HEK293T (cell line): Measurements from ENCODE around the gene QPCTL.

Experiments
- CTCF ChIA-PET: fragments of 350-600 bp; formaldehyde crosslinking; extraction: SDS; loops from one replicate; lab custom pipeline; 2021; ENCODE audit warnings: antibody characterized with exemption, inconsistent platforms; lab: Yijun Ruan, JAX
- POLR2A ChIA-PET: fragments of 350-600 bp; formaldehyde crosslinking; extraction: SDS; loops from one replicate; lab custom pipeline; 2020; ENCODE audit warnings: antibody characterized with exemption, inconsistent platforms; lab: Yijun Ruan, JAX
- DNase-seq: peaks from one replicate; pipeline ENCODE4 v3.0.0; 2012; ENCODE audit warnings: mixed read lengths; ENCODE audit errors: extremely low spot score
- ARNT ChIP-seq: fragments of 450-650 bp; IDR thresholded peaks from 2 replicates; pipeline ENCODE4 v1.6.1; 2017; ENCODE audit warnings: mild to moderate bottlenecking
- BHLHE40 ChIP-seq: fragments of 450-650 bp; IDR thresholded peaks from 2 replicates; pipeline ENCODE4 v1.6.1; 2016; ENCODE audit warnings: mild to moderate bottlenecking, moderate library complexity, borderline replicate concordance
- CTBP1 ChIP-seq: fragments of 450-650 bp; IDR thresholded peaks from 2 replicates; pipeline ENCODE4 v1.6.1; 2016; ENCODE audit warnings: borderline replicate concordance
- ELF4 ChIP-seq: fragments of 450-650 bp; IDR thresholded peaks from 2 replicates; pipeline ENCODE4 v1.6.1; 2017; ENCODE audit warnings: antibody characterized with exemption
- FOXA1 ChIP-seq: fragments of 450-650 bp; IDR thresholded peaks from 2 replicates; pipeline ENCODE4 v1.6.1; 2016; ENCODE audit warnings: mild to moderate bottlenecking
- FOXK2 ChIP-seq: fragments of 450-650 bp; IDR thresholded peaks from 2 replicates; pipeline ENCODE4 v1.6.1; 2016; ENCODE audit warnings: mild to moderate bottlenecking
- FOXM1 ChIP-seq: fragments of 450-650 bp; IDR thresholded peaks from 2 replicates; pipeline ENCODE4 v1.6.1; 2017; ENCODE audit warnings: mild to moderate bottlenecking, borderline replicate concordance
- HDGF ChIP-seq: fragments of 450-650 bp; IDR thresholded peaks from 2 replicates; pipeline ENCODE4 v1.6.1; 2017; ENCODE audit warnings: antibody characterized with exemption, borderline replicate concordance
- L3MBTL2 ChIP-seq: fragments of 450-650 bp; conservative IDR thresholded peaks from 2 replicates; pipeline ENCODE4 v1.6.1; 2016; ENCODE audit warnings: mild to moderate bottlenecking
- LEF1 ChIP-seq: fragments of 450-650 bp; IDR thresholded peaks from 2 replicates; pipeline ENCODE4 v1.6.1; 2017; ENCODE audit warnings: mild to moderate bottlenecking, borderline replicate concordance
- NFRKB ChIP-seq: fragments of 450-650 bp; IDR thresholded peaks from 2 replicates; pipeline ENCODE4 v1.6.1; 2016; ENCODE audit warnings: mild to moderate bottlenecking, moderate library complexity
- SUZ12 ChIP-seq: fragments of 450-650 bp; IDR thresholded peaks from 2 replicates; pipeline ENCODE4 v1.6.1; 2016; ENCODE audit warnings: mild to moderate bottlenecking
- TARDBP ChIP-seq: fragments of 450-650 bp; IDR thresholded peaks from 2 replicates; pipeline ENCODE4 v1.6.1; 2016
- ZNF384 ChIP-seq: fragments of 450-650 bp; IDR thresholded peaks from 2 replicates; pipeline ENCODE4 v1.6.1; 2016
- TF ChIP-seq, protein P1 (sequence below): fragments of 450-650 bp; IDR thresholded peaks from 2 replicates; pipeline ENCODE4 v1.6.1; 2016

QPCTL gene

DNA sequence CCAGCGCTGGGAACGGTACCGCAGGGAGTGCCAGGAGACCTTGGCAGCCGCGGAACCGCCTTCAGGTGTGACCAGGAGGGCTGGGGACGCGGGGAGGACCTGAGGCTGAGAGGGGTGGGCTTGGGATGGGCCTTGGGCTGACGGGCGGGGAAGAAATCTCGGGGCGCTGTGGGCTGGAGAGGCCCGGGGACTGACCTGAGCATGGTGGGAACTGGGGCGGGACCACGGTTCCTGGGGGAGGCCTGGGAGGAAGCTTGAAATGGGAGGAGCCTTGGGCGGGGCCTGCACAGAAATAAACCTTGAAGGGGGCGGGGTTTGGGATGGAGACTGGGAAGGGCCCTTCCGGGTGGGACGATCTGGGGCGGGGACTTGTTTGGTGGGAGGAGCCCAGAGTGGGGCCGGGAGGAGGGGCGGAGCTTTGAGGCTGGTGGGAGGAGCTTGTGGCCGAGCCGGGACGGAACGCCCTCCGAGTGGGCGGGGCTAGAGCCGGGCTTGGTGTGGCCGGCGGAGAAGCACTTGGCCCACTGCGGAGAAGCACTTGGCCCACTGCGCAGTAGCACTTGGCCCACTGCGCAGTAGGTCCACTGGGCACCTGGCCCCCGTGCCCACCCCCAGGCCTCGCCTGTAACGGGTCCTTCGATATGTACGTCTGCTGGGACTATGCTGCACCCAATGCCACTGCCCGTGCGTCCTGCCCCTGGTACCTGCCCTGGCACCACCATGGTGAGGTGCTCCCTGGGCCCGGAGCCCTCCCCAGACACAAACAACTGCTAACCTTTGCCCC is 21.6 kb upstream of the QPCTL start:
- CTCF ChIA-PET = interaction anchor here (0.5 to 1.0 kb wide), 2 partner anchors 21 to 29 kb away, joined by 4 read pairs; partner anchors contain the start of gene SNRPD2
- TF ChIP-seq NFRKB = no peak
- POLR2A ChIA-PET = interaction anchor here (0.6 to 2.8 kb wide), 12 partner anchors 9 to 202 kb away, joined by 3 to 24 read pairs (median 4); partner anchors contain the start of genes QPCTL, SIX5 and SNRPD2
- DNase-seq = peak; percentile 100

DNA sequence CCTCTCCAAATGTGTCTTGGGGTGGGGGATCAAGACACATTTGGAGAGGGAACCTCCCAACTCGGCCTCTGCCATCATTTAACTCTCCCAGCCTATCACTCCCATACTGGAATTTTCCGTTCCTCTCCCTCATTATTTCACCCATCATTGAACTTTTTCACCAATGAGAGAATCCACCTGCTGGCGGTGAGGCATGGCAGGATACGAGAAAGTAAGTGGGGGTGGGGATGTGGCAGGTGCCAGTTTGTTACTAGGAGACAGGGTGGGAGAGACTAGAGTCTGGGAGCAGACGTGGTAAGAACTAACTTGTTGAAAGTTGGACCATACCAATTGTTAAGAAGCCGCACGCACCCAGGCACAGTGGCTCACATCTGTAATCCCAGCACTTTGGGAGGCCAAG is 17.5 kb upstream of the QPCTL start:
- TF ChIP-seq, protein P1, sequence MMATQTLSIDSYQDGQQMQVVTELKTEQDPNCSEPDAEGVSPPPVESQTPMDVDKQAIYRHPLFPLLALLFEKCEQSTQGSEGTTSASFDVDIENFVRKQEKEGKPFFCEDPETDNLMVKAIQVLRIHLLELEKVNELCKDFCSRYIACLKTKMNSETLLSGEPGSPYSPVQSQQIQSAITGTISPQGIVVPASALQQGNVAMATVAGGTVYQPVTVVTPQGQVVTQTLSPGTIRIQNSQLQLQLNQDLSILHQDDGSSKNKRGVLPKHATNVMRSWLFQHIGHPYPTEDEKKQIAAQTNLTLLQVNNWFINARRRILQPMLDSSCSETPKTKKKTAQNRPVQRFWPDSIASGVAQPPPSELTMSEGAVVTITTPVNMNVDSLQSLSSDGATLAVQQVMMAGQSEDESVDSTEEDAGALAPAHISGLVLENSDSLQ = no peak
- TF ChIP-seq FOXA1 (no peak), LEF1 (no peak), ELF4 (no peak), SUZ12 (no peak), CTBP1 (no peak), ARNT (no peak)
- DNase-seq = no peak
- ChIA-PET CTCF (no interaction called here), POLR2A (interaction anchor here (2.0 kb wide), 1 partner anchor 8 kb away, joined by 4 read pairs; no protein-coding TSS in a partner anchor)

DNA sequence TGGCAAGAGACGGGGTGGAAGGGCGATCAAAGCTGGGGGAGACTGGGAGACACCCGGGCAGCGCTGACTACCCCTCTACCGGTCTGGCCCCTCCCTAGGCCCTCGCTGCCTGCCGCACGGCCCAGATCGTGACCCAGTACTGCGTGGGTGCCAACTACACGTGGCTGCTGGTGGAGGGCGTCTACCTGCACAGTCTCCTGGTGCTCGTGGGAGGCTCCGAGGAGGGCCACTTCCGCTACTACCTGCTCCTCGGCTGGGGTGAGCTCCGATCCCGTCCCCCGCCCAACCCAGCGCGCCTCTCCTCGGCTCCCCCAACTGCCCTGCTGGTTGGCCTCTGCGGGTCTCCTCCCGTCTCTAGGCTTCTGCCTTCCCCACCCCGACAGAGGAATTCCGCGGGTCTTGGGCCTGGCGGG is 15.6 kb upstream of the QPCTL start:
- POLR2A ChIA-PET = interaction anchor here (0.8 to 7.9 kb wide), 5 partner anchors 9 to 92 kb away, joined by 3 to 64 read pairs (median 4); partner anchors contain the start of genes GIPR, QPCTL, SIX5 and SNRPD2
- CTCF ChIA-PET = interaction anchor here (0.8 kb wide), 1 partner anchor 85 kb away, joined by 3 read pairs; no protein-coding TSS in a partner anchor
- DNase-seq = no peak
- TF ChIP-seq NFRKB (no peak), ZNF384 (no peak), TARDBP (no peak), L3MBTL2 (no peak), FOXA1 (no peak), BHLHE40 (no peak), SUZ12 (no peak), HDGF (no peak), FOXK2 (no peak), FOXM1 (no peak), ARNT (no peak), ELF4 (no peak), CTBP1 (no peak)
- TF ChIP-seq, protein P1 = no peak

DNA sequence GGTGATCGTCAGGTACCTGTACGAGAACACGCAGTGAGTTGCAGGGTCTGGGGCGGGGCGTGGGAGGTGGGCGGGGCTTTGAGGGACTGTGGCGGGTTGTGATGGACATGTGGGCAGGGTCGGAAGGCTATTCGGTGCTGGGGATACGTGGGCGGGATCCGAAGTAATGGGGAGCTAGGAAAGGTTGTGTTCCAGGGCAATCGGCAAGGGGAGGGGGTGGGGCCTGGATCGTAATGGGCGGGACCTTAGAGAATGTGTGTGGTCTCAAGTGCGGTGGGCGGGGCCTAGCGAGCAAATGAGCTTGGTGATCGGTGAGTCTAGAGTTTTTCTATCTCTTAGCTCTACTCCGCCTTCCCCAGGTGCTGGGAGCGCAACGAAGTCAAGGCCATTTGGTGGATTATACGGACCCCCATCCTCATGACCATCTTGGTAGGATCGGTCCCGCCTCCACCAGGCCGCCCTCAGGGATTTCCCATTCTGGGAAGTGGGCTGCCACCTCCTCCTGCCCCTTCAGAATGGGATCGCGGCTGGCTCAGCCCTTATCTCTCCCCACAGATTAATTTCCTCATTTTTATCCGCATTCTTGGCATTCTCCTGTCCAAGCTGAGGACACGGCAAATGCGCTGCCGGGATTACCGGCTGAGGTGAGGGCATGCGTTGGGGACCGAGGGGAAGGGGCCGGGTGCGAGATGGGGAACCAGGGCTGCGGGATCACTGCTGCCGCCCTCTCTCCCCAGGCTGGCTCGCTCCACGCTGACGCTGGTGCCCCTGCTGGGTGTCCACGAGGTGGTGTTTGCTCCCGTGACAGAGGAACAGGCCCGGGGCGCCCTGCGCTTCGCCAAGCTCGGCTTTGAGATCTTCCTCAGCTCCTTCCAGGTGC is 14.9 kb upstream of the QPCTL start:
- CTCF ChIA-PET = interaction anchor here (0.6 to 1.2 kb wide), 6 partner anchors 15 to 107 kb away, joined by 3 to 8 read pairs (median 4); partner anchors contain the start of gene QPCTL
- TF ChIP-seq, protein P1 = peak; percentile 96
- no peak for TF ChIP-seq FOXM1
- POLR2A ChIA-PET = interaction anchor here (0.8 to 7.9 kb wide), 8 partner anchors 8 to 92 kb away, joined by 3 to 64 read pairs (median 4); partner anchors contain the start of genes GIPR, QPCTL, SIX5 and SNRPD2
- DNase-seq = peak; percentile 90

DNA sequence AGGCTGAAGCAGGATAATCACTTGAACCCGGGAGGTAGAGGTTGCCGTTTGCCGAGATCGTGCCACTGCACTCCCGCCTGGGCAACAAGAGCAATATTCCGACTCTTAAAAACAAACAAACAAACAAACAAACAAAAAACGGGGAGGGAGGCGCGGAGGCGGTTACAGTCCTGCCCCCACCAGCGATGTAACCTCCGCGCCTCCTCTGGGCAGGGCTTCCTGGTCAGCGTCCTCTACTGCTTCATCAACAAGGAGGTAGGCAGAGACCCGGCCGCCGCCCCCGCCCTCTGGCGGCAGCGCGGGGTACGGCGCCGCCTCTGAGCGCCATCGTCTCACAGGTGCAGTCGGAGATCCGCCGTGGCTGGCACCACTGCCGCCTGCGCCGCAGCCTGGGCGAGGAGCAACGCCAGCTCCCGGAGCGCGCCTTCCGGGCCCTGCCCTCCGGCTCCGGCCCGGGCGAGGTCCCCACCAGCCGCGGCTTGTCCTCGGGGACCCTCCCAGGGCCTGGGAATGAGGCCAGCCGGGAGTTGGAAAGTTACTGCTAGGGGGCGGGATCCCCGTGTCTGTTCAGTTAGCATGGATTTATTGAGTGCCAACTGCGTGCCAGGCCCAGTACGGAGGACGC is 11.0 kb upstream of the QPCTL start:
- POLR2A ChIA-PET = interaction anchor here (0.7 to 7.9 kb wide), 2 partner anchors 11 to 36 kb away, joined by 3 to 64 read pairs; partner anchors contain the start of genes QPCTL and SNRPD2
- no peak for TF ChIP-seq TARDBP
- no peak for TF ChIP-seq ARNT
- TF ChIP-seq BHLHE40 = no peak
- TF ChIP-seq ZNF384 = no peak
- no peak for TF ChIP-seq FOXM1
- no peak for TF ChIP-seq FOXK2
- TF ChIP-seq SUZ12 = no peak
- no peak for TF ChIP-seq L3MBTL2
- no peak for TF ChIP-seq HDGF
- TF ChIP-seq, protein P1 = no peak
- DNase-seq = peak; percentile 78
- CTCF ChIA-PET = interaction anchor here (0.6 to 4.3 kb wide), 2 partner anchors 10 to 1128 kb away, joined by 3 to 17 read pairs; partner anchors contain the start of genes QPCTL and SNRPD2
